GM12878 (cell line): ENCODE data around the gene RBPJ. TPM values are rescaled to one million over a fixed set of nuclear protein-coding genes. Genes with fewer than 3 reads are reported as not detected.

Experiments used
- ATAC-seq: fragments of 200-7000 bp; cut with Tn5 transposase; 3 replicates; pipeline ENCODE4 v1.9.1; 2020; ENCODE audit warnings: mild to moderate bottlenecking, moderate library complexity
- BruUV-seq: library from RNA; stranded (reverse); fragments of 400-500 nt; replicated peaks from 2 replicates; lab custom pipeline; 2021; lab: Mats Ljungman, UMichigan
- CTCF ChIA-PET: fragments of 300-600 bp; sonication (Branson Sonifier 250); formaldehyde crosslinking; extraction: SDS; loops from one replicate; lab custom pipeline; 2021; ENCODE audit warnings: inconsistent platforms; lab: Yijun Ruan, JAX
- POLR2A ChIA-PET: fragments of 350-600 bp; formaldehyde crosslinking; extraction: SDS; loops from one replicate; lab custom pipeline; 2021; ENCODE audit warnings: inconsistent platforms; lab: Charles Lee
- RAD21 ChIA-PET: fragments of 300-600 bp; sonication (Branson Sonifier 250); formaldehyde crosslinking; loops from one replicate; lab custom pipeline; 2023; ENCODE audit warnings: antibody characterized with exemption; ENCODE audit not compliant: unreplicated experiment; lab: Charles Lee
- SMC1A ChIA-PET: fragments of 300-600 bp; sonication (Branson Sonifier 250); formaldehyde crosslinking; loops from one replicate; lab custom pipeline; 2023; ENCODE audit not compliant: unreplicated experiment, uncharacterized antibody; lab: Charles Lee
- DNase-seq: peaks from one replicate; pipeline ENCODE4 v3.0.0-alpha.2; 2011; ENCODE audit warnings: low read depth, low spot score
- FAIRE-seq: peaks from 3 replicates; lab custom pipeline; 2011; peaks lifted over from hg19 to GRCh38; lab: Jason Lieb, UNC
- H2AFZ ChIP-seq: 2 replicates; pipeline ENCODE4 v1.6.0; 2011; ENCODE audit warnings: low read depth, low read length, control low read depth; ENCODE audit not compliant: control insufficient read depth
- H3K27ac ChIP-seq: 2 replicates; pipeline ENCODE4 v1.5.1; 2011; ENCODE audit warnings: control low read depth; ENCODE audit not compliant: control insufficient read depth, insufficient read depth
- H3K27me3 ChIP-seq, 2 experiments: replicated peaks in 1 of 2; 2 replicates each; pipeline versions ENCODE4 v1.6.0 to v1.6.1; 2011; ENCODE audit warnings: low read length in 1 of 2; ENCODE audit not compliant: control insufficient read depth in 2 of 2, insufficient read depth in 2 of 2
- H3K36me3 ChIP-seq, 2 experiments: 2 replicates each; pipeline ENCODE4 v1.5.1; 2011; ENCODE audit warnings: low read length in 1 of 2; ENCODE audit not compliant: control insufficient read depth in 2 of 2, insufficient read depth in 2 of 2
- H3K4me1 ChIP-seq: 2 replicates; pipeline ENCODE4 v1.6.1; 2011; ENCODE audit warnings: mild to moderate bottlenecking, low read length, moderate library complexity, mixed read lengths; ENCODE audit not compliant: control insufficient read depth, insufficient read depth
- H3K4me2 ChIP-seq: 2 replicates; pipeline ENCODE4 v1.6.0; 2011; ENCODE audit warnings: control low read depth; ENCODE audit not compliant: control insufficient read depth, insufficient read depth
- H3K4me3 ChIP-seq: fragments of 200-600 bp; sonication (generic); 2 replicates; pipeline ENCODE4 v1.5.1; 2016
- H3K79me2 ChIP-seq: 2 replicates; pipeline ENCODE4 v1.6.0; 2011; ENCODE audit warnings: low read length; ENCODE audit not compliant: control insufficient read depth, insufficient read depth
- H3K9ac ChIP-seq: 2 replicates; pipeline ENCODE4 v1.8.0; 2011; ENCODE audit warnings: low read length, control low read depth, mixed read lengths; ENCODE audit not compliant: control insufficient read depth, insufficient read depth
- H3K9me3 ChIP-seq: replicated peaks from 3 replicates; pipeline ENCODE4 v1.5.1; 2011; ENCODE audit warnings: mild to moderate bottlenecking, low read length; ENCODE audit not compliant: control insufficient read depth, insufficient read depth
- H4K20me1 ChIP-seq: 2 replicates; pipeline ENCODE4 v1.6.0; 2011; ENCODE audit not compliant: control insufficient read depth, insufficient read depth
- ASH2L ChIP-seq: fragments of 300-600, 200-600 bp; sonication (generic); IDR thresholded peaks from 2 replicates; pipeline ENCODE4 v1.6.1; 2017; ENCODE audit warnings: low read depth, mild to moderate bottlenecking, borderline replicate concordance
- BRCA1 ChIP-seq: IDR thresholded peaks from 2 replicates; pipeline ENCODE4 v1.6.1; 2011; ENCODE audit warnings: low read depth, low read length, improper control_type of control experiment
- CTCF ChIP-seq, 3 experiments: IDR thresholded peaks in 2 of 3; conservative IDR thresholded peaks in 1 of 3; 2 replicates each; pipeline ENCODE4 v1.5.1; 2011; ENCODE audit warnings: low read depth in 3 of 3, low read length in 3 of 3, mild to moderate bottlenecking in 3 of 3, control low read depth in 2 of 3, moderate library complexity in 2 of 3, inconsistent platforms in 1 of 3, mixed read lengths in 1 of 3; ENCODE audit not compliant: control insufficient read depth in 2 of 3, insufficient read depth in 1 of 3; ENCODE audit errors: extremely low read depth in 1 of 3
- HCFC1 ChIP-seq: fragments of 150-350 bp; IDR thresholded peaks from 2 replicates; pipeline ENCODE4 v1.6.1; 2014; ENCODE audit warnings: low read length
- JUND ChIP-seq: IDR thresholded peaks from 2 replicates; pipeline ENCODE4 v1.6.1; 2012; ENCODE audit warnings: low read depth, mild to moderate bottlenecking, low read length, improper control_type of control experiment, moderate library complexity
- MEF2A ChIP-seq: IDR thresholded peaks from 2 replicates; pipeline ENCODE4 v1.6.1; 2011; ENCODE audit warnings: low read depth, mild to moderate bottlenecking, low read length, moderate library complexity; ENCODE audit not compliant: insufficient read depth
- MXI1 ChIP-seq: fragments of 150-350 bp; IDR thresholded peaks from 2 replicates; pipeline ENCODE4 v1.6.1; 2011; ENCODE audit warnings: low read depth, mild to moderate bottlenecking, inconsistent platforms, low read length, improper control_type of control experiment
- MYC ChIP-seq: IDR thresholded peaks from 2 replicates; pipeline ENCODE4 v1.6.1; 2011; ENCODE audit warnings: mild to moderate bottlenecking, low read length, moderate library complexity, inconsistent platforms; ENCODE audit not compliant: insufficient read depth, insufficient replicate concordance, insufficient read length, severe bottlenecking
- NFXL1 ChIP-seq: fragments of 450-650 bp; IDR thresholded peaks from 2 replicates; pipeline ENCODE4 v1.6.1; 2017; ENCODE audit warnings: antibody characterized with exemption, mild to moderate bottlenecking, borderline replicate concordance
- NRF1 ChIP-seq: conservative IDR thresholded peaks from 2 replicates; pipeline ENCODE4 v1.6.1; 2011; ENCODE audit warnings: mild to moderate bottlenecking, low read depth, low read length, improper control_type of control experiment
- POLR2A ChIP-seq: IDR thresholded peaks from 2 replicates; pipeline ENCODE4 v1.6.1; 2011; ENCODE audit warnings: low read depth, mild to moderate bottlenecking, low read length
- POU2F2 ChIP-seq: IDR thresholded peaks from 3 replicates; pipeline ENCODE4 v1.6.1; 2011; ENCODE audit warnings: low read depth, mild to moderate bottlenecking, low read length, borderline replicate concordance
- RBBP5 ChIP-seq: fragments of 200-600 bp; sonication (generic); conservative IDR thresholded peaks from 2 replicates; pipeline ENCODE4 v1.6.1; 2016
- SREBF1 ChIP-seq: IDR thresholded peaks from 2 replicates; pipeline ENCODE4 v1.6.1; 2012; ENCODE audit warnings: mild to moderate bottlenecking, low read length
- SUPT20H ChIP-seq: IDR thresholded peaks from 2 replicates; pipeline ENCODE4 v1.6.1; 2011; ENCODE audit warnings: low read depth, mild to moderate bottlenecking, low read length, moderate library complexity, borderline replicate concordance; ENCODE audit not compliant: control insufficient read depth
- YY1 ChIP-seq: IDR thresholded peaks from 2 replicates; pipeline ENCODE4 v1.6.1; 2011; ENCODE audit warnings: low read depth, mild to moderate bottlenecking, low read length
- WGBS: methylation state at CpG from one replicate; pipeline ENCODE4 v1.1.6; 2016; ENCODE audit warnings: low lambda C conversion rate; ENCODE audit not compliant: insufficient replicate concordance, insufficient coverage; ENCODE audit errors: missing lambda C conversion rate; 5-methylcytosine and 5-hydroxymethylcytosine counted together
- in situ Hi-C: fragments of 300-500 bp; cut with MboI; formaldehyde crosslinking; loops from 9 replicates; pipeline ENCODE4 v1.14.3; 2018; ENCODE audit warnings: mixed read lengths
- intact Hi-C: fragments of 100-400 bp; cut with micrococcal nuclease; formaldehyde crosslinking; loops from one replicate; pipeline ENCODE4 v1.14.2; 2022; ENCODE audit not compliant: unreplicated experiment
- polyA plus RNA-seq, 11 experiments: library from polyadenylated mRNA; depleted of rRNA in 4 of 11; unstranded in 6 of 11; stranded (reverse) in 5 of 11; fragments of >200 nt; fragmentation: Nextera tagmentation in 4 of 11; fragmentation: Illumina TruSeq in 1 of 11; extraction: Ambion mirVana in 4 of 11; extraction: Trizol in 1 of 11; gene quantifications; 1 replicate in 1 of 11; 2 replicates in 10 of 11; pipeline versions ENCODE4 v1.2.1 to v1.2.3, GENCODE V29; 2011 to 2016; ENCODE audit warnings: inconsistent platforms in 2 of 11, missing spikeins in 2 of 11, low read depth in 1 of 11
- total RNA-seq, 4 experiments: library from RNA; depleted of rRNA in 3 of 4; stranded (reverse); fragments of >200 nt in 3 of 4; fragmentation: Illumina TruSeq in 1 of 4; extraction: Trizol in 1 of 4; gene quantifications; 2 replicates each; pipeline versions ENCODE4 v1.2.1 to v1.2.3, GENCODE V29; 2013 to 2021
- TF ChIP-seq, protein P1 (sequence below): fragments of 150-350 bp; IDR thresholded peaks from 2 replicates; pipeline ENCODE4 v1.6.1; 2014; ENCODE audit warnings: mild to moderate bottlenecking, low read depth, low read length

RBPJ gene
- total and polyA plus RNA-seq, 10 of the 15 experiments (the other 5 are each of a cell fraction or from before 2014, with no cell fraction given): 24.5 to 87.6 (median 41.6) TPM

DNA sequence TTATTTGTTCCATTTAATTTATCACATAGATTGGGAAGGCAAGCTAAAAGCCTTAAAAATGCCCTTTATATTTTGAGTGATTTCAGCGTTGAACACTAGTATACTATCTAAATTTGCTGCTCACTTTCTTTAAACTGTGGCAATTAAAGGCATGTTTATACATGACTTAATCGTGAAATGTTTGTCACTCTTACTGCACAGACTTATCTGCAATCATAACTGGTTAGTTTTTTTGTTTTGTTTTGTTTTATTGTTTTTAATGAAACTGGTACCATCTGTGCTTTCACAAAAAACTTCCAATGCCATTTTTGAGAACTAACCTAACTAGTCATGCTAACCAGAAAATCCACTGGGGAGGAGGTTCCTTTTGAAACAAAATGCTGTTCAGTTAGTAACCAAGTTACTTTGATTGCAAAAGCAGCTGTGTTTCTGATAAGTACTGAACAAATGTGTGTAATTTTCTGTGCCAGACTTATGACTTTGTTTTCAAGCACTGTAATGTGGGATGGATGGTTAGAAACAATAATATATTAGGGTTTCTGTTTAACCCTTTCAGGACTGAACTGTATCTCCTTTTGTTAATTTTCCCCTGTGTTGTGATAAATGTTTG is 113.3 kb downstream of the RBPJ start:
- WGBS: 95% methylated on average over 2 of the region's 2 CpGs
- CTCF ChIA-PET: interaction anchor here (0.8 to 1.4 kb wide), 6 partner anchors 23 to 576 kb away, joined by 3 read pairs; no protein-coding TSS in a partner anchor

More for the DNA sequence above, 113.3 kb downstream of the RBPJ start:
- FAIRE-seq: no peak
- ATAC-seq: no peak
- H3K9ac ChIP-seq: no peak overlapping the region
- no peaks in the 10 kb centered on the region for H3K27me3 ChIP-seq
- no peak overlapping the region for H3K4me3 ChIP-seq
- no peak for TF ChIP-seq MYC
- TF ChIP-seq ASH2L: no peak
- no peak for TF ChIP-seq POLR2A
- TF ChIP-seq SUPT20H: no peak
- no peak for TF ChIP-seq SREBF1
- TF ChIP-seq NRF1: no peak
- no peak for TF ChIP-seq POU2F2
- TF ChIP-seq MEF2A: no peak
- no peak for TF ChIP-seq NFXL1
- TF ChIP-seq RBBP5: no peak
- no peak for TF ChIP-seq YY1
- TF ChIP-seq MXI1: no peak
- no peak for TF ChIP-seq CTCF (IDR thresholded peaks at IDR 0.05 in 2 of 3, conservative IDR thresholded peaks at IDR 0.05 in 1 of 3; ENCODE audit: control insufficient read depth in 2 of 3, extremely low read depth in 1 of 3, insufficient read depth in 1 of 3, low read depth in 3 of 3, low read length in 3 of 3)
- no peak for TF ChIP-seq BRCA1
- TF ChIP-seq HCFC1: no peak
- TF ChIP-seq, protein P1, sequence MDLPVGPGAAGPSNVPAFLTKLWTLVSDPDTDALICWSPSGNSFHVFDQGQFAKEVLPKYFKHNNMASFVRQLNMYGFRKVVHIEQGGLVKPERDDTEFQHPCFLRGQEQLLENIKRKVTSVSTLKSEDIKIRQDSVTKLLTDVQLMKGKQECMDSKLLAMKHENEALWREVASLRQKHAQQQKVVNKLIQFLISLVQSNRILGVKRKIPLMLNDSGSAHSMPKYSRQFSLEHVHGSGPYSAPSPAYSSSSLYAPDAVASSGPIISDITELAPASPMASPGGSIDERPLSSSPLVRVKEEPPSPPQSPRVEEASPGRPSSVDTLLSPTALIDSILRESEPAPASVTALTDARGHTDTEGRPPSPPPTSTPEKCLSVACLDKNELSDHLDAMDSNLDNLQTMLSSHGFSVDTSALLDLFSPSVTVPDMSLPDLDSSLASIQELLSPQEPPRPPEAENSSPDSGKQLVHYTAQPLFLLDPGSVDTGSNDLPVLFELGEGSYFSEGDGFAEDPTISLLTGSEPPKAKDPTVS: no peak
- no peak for TF ChIP-seq JUND
- H3K27ac ChIP-seq: no peak overlapping the region
- no peak overlapping the region for H2AFZ ChIP-seq
- H3K4me1 ChIP-seq: no peaks in the 10 kb centered on the region
- RAD21 ChIA-PET: interaction anchor here (1.0 to 1.4 kb wide), 2 partner anchors 351 to 667 kb away, joined by 3 read pairs; no protein-coding TSS in a partner anchor
- BruUV-seq: no TSS peak
- DNase-seq: no peak
- H4K20me1 ChIP-seq: no peaks in the 10 kb centered on the region
- no peak overlapping the region for H3K4me2 ChIP-seq
- no peaks in the 10 kb centered on the region for H3K9me3 ChIP-seq
- SMC1A ChIA-PET: interaction anchor here (1.1 kb wide), 1 partner anchor 106 kb away, joined by 3 read pairs; no protein-coding TSS in a partner anchor
- in situ Hi-C loops (no loop called here), intact Hi-C loops (no loop called here)
- H3K79me2 ChIP-seq: no peaks in the 10 kb centered on the region
- POLR2A ChIA-PET: no interaction called here
- H3K36me3 ChIP-seq: peaks cover 4 to 14% of the 10 kb centered on the region in 2 experiments
